Upper lobe of left lung (tissue), 4 donors: ENCODE results near the gene AFAP1.

ENCODE experiments used
- CTCF ChIP-seq, 6 experiments: fragments of 450-650 bp in 4 of 6; fragments of 200-600 bp in 2 of 6; sonication (generic) in 2 of 6; IDR thresholded peaks; one replicate each; pipeline ENCODE4 v1.5.1; 2016 to 2019; ENCODE audit warnings: antibody characterized with exemption in 6 of 6
- EP300 ChIP-seq, 4 donors: sonication (generic); formaldehyde crosslinking; IDR thresholded peaks; one replicate each; pipeline ENCODE4 v1.5.1; 2017; ENCODE audit warnings: antibody characterized with exemption in 4 of 4, control low read depth in 2 of 4
- POLR2A ChIP-seq, 4 donors: fragments of 450-650 bp; IDR thresholded peaks; one replicate each; pipeline ENCODE4 v1.5.1; 2016 to 2017; ENCODE audit warnings: antibody characterized with exemption in 4 of 4, mild to moderate bottlenecking in 2 of 4

- TF ChIP-seq CTCF (IDR thresholded peaks at IDR 0.05) (no peak), EP300 (IDR thresholded peaks at IDR 0.05) (no peak), POLR2A (IDR thresholded peaks at IDR 0.05) (no peak)
Measured at GRCh38 chr4:7830747-7831146, 108.9 kb downstream of the AFAP1 start.
